HEK293 (cell line): Measurements from ENCODE around the gene TKT.

Source experiments
- CTCF ChIA-PET: fragments of 350-600 bp; formaldehyde crosslinking; extraction: SDS; loops from one replicate; lab custom pipeline; 2021; ENCODE audit warnings: antibody characterized with exemption; lab: Yijun Ruan, JAX
- POLR2A ChIA-PET: fragments of 300-600 bp; formaldehyde crosslinking; extraction: SDS; loops from one replicate; lab custom pipeline; 2020; ENCODE audit warnings: antibody characterized with exemption, inconsistent platforms; lab: Yijun Ruan, JAX
- H3K27ac ChIP-seq: fragments of 200-500 bp; sonication (Bioruptor generic); 2 replicates; pipeline ENCODE4 v1.5.1; 2014; ENCODE audit warnings: low read depth, low read length, control low read depth, inconsistent platforms; ENCODE audit errors: extremely low read depth
- H3K36me3 ChIP-seq, 2 experiments: fragments of 200-500 bp in 1 of 2; sonication (Bioruptor generic) in 1 of 2; 1 replicate in 1 of 2; 2 replicates in 1 of 2; pipeline ENCODE4 v1.5.1; 2014 to 2017; ENCODE audit warnings: inconsistent platforms in 2 of 2, low read length in 2 of 2; ENCODE audit not compliant: control insufficient read depth in 2 of 2, insufficient read depth in 1 of 2
- H3K4me1 ChIP-seq: fragments of 200-500 bp; sonication (Bioruptor generic); 2 replicates; pipeline ENCODE4 v1.5.1; 2014; ENCODE audit warnings: mild to moderate bottlenecking, low read length, inconsistent platforms; ENCODE audit not compliant: control insufficient read depth, insufficient read depth
- H3K4me3 ChIP-seq: 2 replicates; pipeline ENCODE4 v1.5.1; 2011; ENCODE audit warnings: low read depth, mild to moderate bottlenecking, control low read depth, low read length, moderate library complexity
- H3K9me3 ChIP-seq: fragments of 200-500 bp; sonication (Bioruptor generic); 2 replicates; pipeline ENCODE4 v1.5.1; 2014; ENCODE audit warnings: low read depth, low read length, inconsistent platforms; ENCODE audit not compliant: control insufficient read depth, insufficient read depth
- KLF7 ChIP-seq: fragments of 450-650 bp; formaldehyde crosslinking; IDR thresholded peaks from 2 replicates; pipeline ENCODE4 v1.5.1; 2016; ENCODE audit warnings: missing biosample characterization, missing genetic modification characterization, borderline replicate concordance
- MEIS1 ChIP-seq: sonication (generic); formaldehyde crosslinking; IDR thresholded peaks from 2 replicates; pipeline ENCODE4 v1.8.1; 2022; ENCODE audit warnings: missing genetic modification reagents, mild to moderate bottlenecking, borderline replicate concordance
- PRDM1 ChIP-seq: fragments of 450-650 bp; formaldehyde crosslinking; IDR thresholded peaks from 2 replicates; pipeline ENCODE4; 2016; ENCODE audit warnings: missing biosample characterization, missing genetic modification characterization
- PRDM4 ChIP-seq: fragments of 450-650 bp; formaldehyde crosslinking; IDR thresholded peaks from 2 replicates; pipeline ENCODE4 v1.5.1; 2017; ENCODE audit warnings: missing biosample characterization, missing genetic modification characterization
- REST ChIP-seq: fragments of 450-650 bp; formaldehyde crosslinking; IDR thresholded peaks from 2 replicates; pipeline ENCODE4 v1.5.1; 2016; ENCODE audit warnings: missing biosample characterization, missing genetic modification characterization
- TCF7L2 ChIP-seq: IDR thresholded peaks from 2 replicates; pipeline ENCODE4 v1.6.1; 2011; ENCODE audit warnings: low read depth, mild to moderate bottlenecking, inconsistent platforms, low read length, moderate library complexity, borderline replicate concordance
- YY2 ChIP-seq: fragments of 450-650 bp; formaldehyde crosslinking; IDR thresholded peaks from 2 replicates; pipeline ENCODE4 v1.5.1; 2016; ENCODE audit warnings: missing biosample characterization, missing genetic modification characterization
- ZBTB10 ChIP-seq: fragments of 450-650 bp; formaldehyde crosslinking; IDR thresholded peaks from 2 replicates; pipeline ENCODE4 v1.5.1; 2016; ENCODE audit warnings: missing biosample characterization, missing genetic modification characterization
- ZBTB20 ChIP-seq: fragments of 450-650 bp; formaldehyde crosslinking; IDR thresholded peaks from 2 replicates; pipeline ENCODE4 v1.5.1; 2016; ENCODE audit warnings: missing biosample characterization, missing genetic modification characterization
- ZFP41 ChIP-seq: fragments of 450-650 bp; formaldehyde crosslinking; IDR thresholded peaks from 2 replicates; pipeline ENCODE4 v1.5.1; 2016; ENCODE audit warnings: missing biosample characterization, missing genetic modification characterization, borderline replicate concordance
- ZNF10 ChIP-seq: fragments of 450-650 bp; formaldehyde crosslinking; IDR thresholded peaks from 2 replicates; pipeline ENCODE4 v1.5.1; 2017; ENCODE audit warnings: missing biosample characterization, missing genetic modification characterization
- ZNF112 ChIP-seq: fragments of 450-650 bp; formaldehyde crosslinking; IDR thresholded peaks from 2 replicates; pipeline ENCODE4 v1.5.0; 2017; ENCODE audit warnings: missing biosample characterization, missing genetic modification characterization
- ZNF148 ChIP-seq: fragments of 450-650 bp; formaldehyde crosslinking; IDR thresholded peaks from 2 replicates; pipeline ENCODE4 v1.5.0; 2017; ENCODE audit warnings: missing biosample characterization, missing genetic modification characterization, borderline replicate concordance
- ZNF239 ChIP-seq: fragments of 450-650 bp; formaldehyde crosslinking; IDR thresholded peaks from 2 replicates; pipeline ENCODE4 v1.5.1; 2016; ENCODE audit warnings: missing biosample characterization, missing genetic modification characterization
- ZNF354C ChIP-seq: fragments of 450-650 bp; formaldehyde crosslinking; IDR thresholded peaks from 2 replicates; pipeline ENCODE4 v1.5.1; 2016; ENCODE audit warnings: missing biosample characterization, missing genetic modification characterization, low read depth, borderline replicate concordance
- ZNF48 ChIP-seq: fragments of 450-650 bp; formaldehyde crosslinking; IDR thresholded peaks from 2 replicates; pipeline ENCODE4 v1.5.1; 2016; ENCODE audit warnings: missing biosample characterization, missing genetic modification characterization
- ZNF580 ChIP-seq: fragments of 450-650 bp; formaldehyde crosslinking; IDR thresholded peaks from 2 replicates; pipeline ENCODE4 v1.5.1; 2016; ENCODE audit warnings: missing biosample characterization, missing genetic modification characterization
- ZNF610 ChIP-seq: fragments of 450-650 bp; formaldehyde crosslinking; IDR thresholded peaks from 2 replicates; pipeline ENCODE4 v1.5.1; 2016; ENCODE audit warnings: missing biosample characterization, missing genetic modification characterization, borderline replicate concordance
- ZNF670 ChIP-seq: fragments of 450-650 bp; formaldehyde crosslinking; IDR thresholded peaks from 2 replicates; pipeline ENCODE4 v1.5.1; 2016; ENCODE audit warnings: missing biosample characterization, missing genetic modification characterization, low read depth
- ZNF768 ChIP-seq: fragments of 450-650 bp; formaldehyde crosslinking; IDR thresholded peaks from 2 replicates; pipeline ENCODE4 v1.5.1; 2018; ENCODE audit warnings: missing biosample characterization, mild to moderate bottlenecking, missing genetic modification characterization

Gene TKT

GRCh38 chr3:53181024-53181371, 74.8 kb downstream of the TKT start:
- Histone ChIP-seq H3K4me1 (no peaks in the 10 kb centered on the region), H3K36me3 (peaks cover 0 to 66% of the 10 kb centered on the region in 2 experiments; a peak in 1 of 3 replicates), H3K27ac (no peak overlapping the region), H3K9me3 (no peaks in the 10 kb centered on the region), H3K4me3 (no peak overlapping the region)
- ChIA-PET CTCF (interaction anchor here (0.6 to 1.3 kb wide), 2 partner anchors 41 to 67 kb away, joined by 3 read pairs; no protein-coding TSS in a partner anchor), POLR2A (no interaction called here)
- TF ChIP-seq ZNF670 (tag by site-specific recombination): no peak
- no peak for TF ChIP-seq REST (tag by site-specific recombination)
- TF ChIP-seq MEIS1 (CRISPR knock-in tag): no peak
- no peak for TF ChIP-seq ZNF112 (tag by site-specific recombination)
- TF ChIP-seq ZNF354C (tag by site-specific recombination): no peak

- ChIA-PET CTCF (interaction anchor here (0.6 kb wide), 1 partner anchor 41 kb away, joined by 3 read pairs; no protein-coding TSS in a partner anchor), POLR2A (no interaction called here)
- H3K9me3 ChIP-seq: no peaks in the 10 kb centered on the region
- TF ChIP-seq TCF7L2 (no peak), ZNF148 (tag by site-specific recombination) (no peak), ZNF239 (tag by site-specific recombination) (no peak), ZNF580 (no peak), YY2 (no peak), PRDM4 (tag by site-specific recombination) (no peak), MEIS1 (CRISPR knock-in tag) (no peak), ZBTB10 (no peak), ZFP41 (no peak), ZNF610 (tag by site-specific recombination) (no peak), ZNF10 (tag by site-specific recombination) (no peak), ZNF768 (no peak), ZNF48 (tag by site-specific recombination) (no peak), PRDM1 (tag by site-specific recombination) (no peak), KLF7 (tag by site-specific recombination) (no peak), ZBTB20 (tag by site-specific recombination) (no peak)
- no peak overlapping the region for H3K4me3 ChIP-seq
- H3K27ac ChIP-seq: no peak overlapping the region
- peaks cover 0 to 61% of the 10 kb centered on the region in 2 experiments; a peak in 1 of 3 replicates for H3K36me3 ChIP-seq
- no peaks in the 10 kb centered on the region for H3K4me1 ChIP-seq
Measured at GRCh38 chr3:53180305-53181023, 75.4 kb downstream of the TKT start.
